ENCODE measurements around the gene PIGC.

DNA sequence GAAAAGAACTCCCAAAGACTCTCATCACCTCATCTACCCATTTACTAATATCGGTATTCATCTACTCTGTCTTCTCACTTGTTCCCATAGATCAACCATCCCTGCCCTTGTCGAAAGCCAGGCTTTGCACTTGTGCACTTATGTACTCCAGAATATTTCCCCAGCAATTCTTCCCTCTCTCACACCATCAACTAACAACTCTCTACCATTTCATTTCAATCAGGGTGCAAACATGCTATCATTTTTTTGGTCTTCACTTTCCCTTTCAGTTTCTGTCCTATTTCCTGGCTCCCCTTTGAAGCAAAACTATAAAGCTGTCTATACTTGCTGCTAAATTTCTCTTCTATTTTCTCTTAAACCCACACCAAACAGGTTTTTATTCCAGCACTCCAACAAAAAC is 16.7 kb downstream of the PIGC start:
- TF ChIP-seq TAF1 (IDR thresholded peaks at IDR 0.05; ENCODE audit: low read depth, low read length) (no peak), POLR2A (IDR thresholded peaks at IDR 0.05; ENCODE audit: low read depth, low read length) (no peak), POLR2AphosphoS5 (IDR thresholded peaks at IDR 0.05; ENCODE audit: low read depth, low read length) (no peak)
